ENCODE data around the gene FOXP1.

Gene FOXP1

GRCh38 chr3:71372241-71372768, 211.2 kb downstream of the FOXP1 start:
- DNase-seq (ENCODE audit: low read depth) = no peak

- peak; percentile 18 for DNase-seq (ENCODE audit: low read depth)
Observed at GRCh38 chr3:71371282-71371681, 212.2 kb downstream of the FOXP1 start.

GRCh38 chr3:71370467-71370866, 213.1 kb downstream of the FOXP1 start:
- no peak for DNase-seq (ENCODE audit: low read depth)

- DNase-seq (ENCODE audit: low read depth) = peak; percentile 53
Observed at GRCh38 chr3:71369701-71370391, 213.7 kb downstream of the FOXP1 start.

- no peak for DNase-seq (ENCODE audit: low read depth)
Observed at GRCh38 chr3:71366988-71367604, 216.4 kb downstream of the FOXP1 start.

GRCh38 chr3:71361334-71361890, 222.1 kb downstream of the FOXP1 start:
- DNase-seq (ENCODE audit: low read depth) = no peak

- no peak for DNase-seq (ENCODE audit: low read depth)
Observed at GRCh38 chr3:71360764-71361163, 222.8 kb downstream of the FOXP1 start.

GRCh38 chr3:71360180-71360579, 223.3 kb downstream of the FOXP1 start:
- no peak for DNase-seq (ENCODE audit: low read depth)

- DNase-seq (ENCODE audit: low read depth) = no peak
Observed at GRCh38 chr3:71358243-71358642, 225.3 kb downstream of the FOXP1 start.

GRCh38 chr3:71356265-71356664, 227.3 kb downstream of the FOXP1 start:
- no peak for DNase-seq (ENCODE audit: low read depth)

GRCh38 chr3:71355862-71356261, 227.7 kb downstream of the FOXP1 start:
- DNase-seq (ENCODE audit: low read depth) = no peak

- no peak for DNase-seq (ENCODE audit: low read depth)
Observed at GRCh38 chr3:71355037-71355436, 228.5 kb downstream of the FOXP1 start.

- DNase-seq (ENCODE audit: low read depth) = peak; percentile 24
Observed at GRCh38 chr3:71351403-71352149, 232.0 kb downstream of the FOXP1 start.

GRCh38 chr3:71350998-71351397, 232.5 kb downstream of the FOXP1 start:
- peak; percentile 24 for DNase-seq (ENCODE audit: low read depth)

GRCh38 chr3:71348831-71349230, 234.7 kb downstream of the FOXP1 start:
- DNase-seq (ENCODE audit: low read depth) = no peak

GRCh38 chr3:71348001-71348632, 235.4 kb downstream of the FOXP1 start:
- DNase-seq (ENCODE audit: low read depth) = no peak

- DNase-seq (ENCODE audit: low read depth) = no peak
Observed at GRCh38 chr3:71346061-71346460, 237.5 kb downstream of the FOXP1 start.

GRCh38 chr3:71345429-71346040, 238.0 kb downstream of the FOXP1 start:
- DNase-seq (ENCODE audit: low read depth) = peak; percentile 62

- peak; percentile 90 for DNase-seq (ENCODE audit: low read depth)
Observed at GRCh38 chr3:71341721-71342120, 241.8 kb downstream of the FOXP1 start.

- DNase-seq (ENCODE audit: low read depth) = no peak
Observed at GRCh38 chr3:71339049-71339448, 244.5 kb downstream of the FOXP1 start.

GRCh38 chr3:71332813-71333212, 250.7 kb downstream of the FOXP1 start:
- no peak for DNase-seq (ENCODE audit: low read depth)

- no peak for DNase-seq (ENCODE audit: low read depth)
Observed at GRCh38 chr3:71330909-71331308, 252.6 kb downstream of the FOXP1 start.
